H1 (cell line): Measurements from ENCODE around the gene SLC8A1. TPM values are rescaled to one million over a fixed set of nuclear protein-coding genes. Genes with fewer than 3 reads are reported as not detected.

ENCODE experiments used
- BCL11A ChIP-seq, 2 experiments: IDR thresholded peaks; one replicate each; pipeline ENCODE4 v1.6.1; 2011; ENCODE audit warnings: low read depth in 2 of 2, low read length in 2 of 2, mild to moderate bottlenecking in 2 of 2
- FOSL1 ChIP-seq: IDR thresholded peaks from 2 replicates; pipeline ENCODE4 v1.6.1; 2011; ENCODE audit warnings: mild to moderate bottlenecking, low read depth, low read length, moderate library complexity; ENCODE audit not compliant: insufficient read depth
- MAX ChIP-seq: IDR thresholded peaks from 2 replicates; pipeline ENCODE4 v1.6.1; 2012; ENCODE audit warnings: inconsistent platforms
- NANOG ChIP-seq: IDR thresholded peaks from 2 replicates; pipeline ENCODE4 v1.6.1; 2011; ENCODE audit warnings: low read length, low read depth, mild to moderate bottlenecking, inconsistent platforms; ENCODE audit not compliant: insufficient read depth, poor library complexity, severe bottlenecking
- RNF2 ChIP-seq: fragments of 200-900, 300-1000 bp; sonication (generic); IDR thresholded peaks from 2 replicates; pipeline ENCODE4 v1.7.1; 2016; ENCODE audit warnings: borderline replicate concordance, low read depth, mild to moderate bottlenecking, antibody characterized with exemption, low read length; ENCODE audit not compliant: poor library complexity, severe bottlenecking; ENCODE audit errors: missing control alignments
- ZNF274 ChIP-seq: IDR thresholded peaks from 2 replicates; pipeline ENCODE4 v1.7.0; 2012; ENCODE audit warnings: low read length, borderline replicate concordance; ENCODE audit errors: extremely low read depth
- polyA plus RNA-seq, 7 experiments: library from polyadenylated mRNA; depleted of rRNA in 3 of 7; stranded (reverse) in 5 of 7; unstranded in 2 of 7; fragments of >200 nt in 5 of 7; fragments of 200-250 nt in 2 of 7; gene quantifications; 1 replicate in 5 of 7; 2 replicates in 1 of 7; 4 replicates in 1 of 7; pipeline versions ENCODE4 v1.2.1 to v1.2.3, GENCODE V29; 2011 to 2013; ENCODE audit warnings: missing spikeins in 2 of 7, mixed read lengths in 2 of 7
- total RNA-seq: library from RNA; stranded (reverse); fragmentation: NEBNext Ultra II Directional; extraction: Animal tissue kit (Norgen Biotek cat#: 25700); gene quantifications from 2 replicates; pipeline ENCODE4 v1.2.1, GENCODE V29; 2021

Gene SLC8A1
- total and polyA plus RNA-seq, 2 of the 8 experiments (the other 6 are each of a cell fraction or from before 2014, with no cell fraction given), result 0.68 to 3.6 TPM

- TF ChIP-seq ZNF274 (no peak), FOSL1 (no peak), BCL11A (IDR thresholded peaks at IDR 0.05; ENCODE audit: low read depth in 2 of 2, low read length in 2 of 2) (no peak), RNF2 (no peak), NANOG (no peak), MAX (no peak)
Measured at GRCh38 chr2:40445467-40445866, 6.4 kb downstream of the SLC8A1 start (continued).
